ENCODE results near the gene KNSTRN.

GRCh38 chr15:40443255-40443654 lies 60.7 kb downstream of the KNSTRN start:
- TF ChIP-seq EZH2 (IDR thresholded peaks at IDR 0.05) (no peak), POLR2AphosphoS5 (IDR thresholded peaks at IDR 0.05; ENCODE audit: borderline replicate concordance, low read depth, low read length) (no peak)

All from SK-N-MC (cell line).